VCaP (cell line): Measurements from ENCODE around the gene KLHL25.
"Not testable (repeated sequence)": the region's sequence is repeated elsewhere in the genome, so short reads cannot be mapped to it uniquely, and the experiment has no call there.

Source experiments
- H3K27ac ChIP-seq: fragments of 450-650 bp; 2 replicates; pipeline ENCODE4 v1.5.1; 2017
- TF ChIP-seq, protein P1 (sequence below): fragments of 450-650 bp; conservative IDR thresholded peaks from 2 replicates; pipeline ENCODE4 v1.5.1; 2017; ENCODE audit warnings: mild to moderate bottlenecking, moderate library complexity

The KLHL25 gene

DNA sequence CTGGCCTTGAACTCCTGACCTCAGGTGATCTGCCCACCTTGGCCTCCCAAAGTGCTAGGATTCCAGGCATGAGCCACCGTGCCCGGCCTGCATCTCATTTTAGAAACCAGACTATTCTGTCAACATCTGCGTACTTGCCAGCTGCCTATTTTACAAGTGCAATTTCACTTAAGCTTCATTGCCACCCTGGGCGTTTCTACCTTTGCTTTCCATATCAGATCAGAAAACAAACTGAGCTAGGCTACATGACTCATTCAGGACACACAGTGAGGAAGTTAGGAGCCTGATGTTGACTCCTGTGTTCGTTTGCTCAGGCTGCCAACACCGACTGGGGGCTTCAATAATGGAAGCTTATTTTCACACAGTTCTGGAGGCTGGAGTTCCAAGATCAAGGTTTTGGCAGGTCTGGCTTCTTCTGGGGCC is 42.3 kb upstream of the KLHL25 start:
- peak overlapping the region; percentile 22 for H3K27ac ChIP-seq

GRCh38 chr15:85834651-85835050 is 39.9 kb upstream of the KLHL25 start:
- H3K27ac ChIP-seq, result no peak overlapping the region
- TF ChIP-seq, protein P1, sequence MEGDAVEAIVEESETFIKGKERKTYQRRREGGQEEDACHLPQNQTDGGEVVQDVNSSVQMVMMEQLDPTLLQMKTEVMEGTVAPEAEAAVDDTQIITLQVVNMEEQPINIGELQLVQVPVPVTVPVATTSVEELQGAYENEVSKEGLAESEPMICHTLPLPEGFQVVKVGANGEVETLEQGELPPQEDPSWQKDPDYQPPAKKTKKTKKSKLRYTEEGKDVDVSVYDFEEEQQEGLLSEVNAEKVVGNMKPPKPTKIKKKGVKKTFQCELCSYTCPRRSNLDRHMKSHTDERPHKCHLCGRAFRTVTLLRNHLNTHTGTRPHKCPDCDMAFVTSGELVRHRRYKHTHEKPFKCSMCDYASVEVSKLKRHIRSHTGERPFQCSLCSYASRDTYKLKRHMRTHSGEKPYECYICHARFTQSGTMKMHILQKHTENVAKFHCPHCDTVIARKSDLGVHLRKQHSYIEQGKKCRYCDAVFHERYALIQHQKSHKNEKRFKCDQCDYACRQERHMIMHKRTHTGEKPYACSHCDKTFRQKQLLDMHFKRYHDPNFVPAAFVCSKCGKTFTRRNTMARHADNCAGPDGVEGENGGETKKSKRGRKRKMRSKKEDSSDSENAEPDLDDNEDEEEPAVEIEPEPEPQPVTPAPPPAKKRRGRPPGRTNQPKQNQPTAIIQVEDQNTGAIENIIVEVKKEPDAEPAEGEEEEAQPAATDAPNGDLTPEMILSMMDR, result no peak

More for the DNA sequence above, 42.3 kb upstream of the KLHL25 start:
- TF ChIP-seq, protein P1, result no peak

GRCh38 chr15:85832394-85832793 is 37.7 kb upstream of the KLHL25 start:
- TF ChIP-seq, protein P1, result no peak

DNA sequence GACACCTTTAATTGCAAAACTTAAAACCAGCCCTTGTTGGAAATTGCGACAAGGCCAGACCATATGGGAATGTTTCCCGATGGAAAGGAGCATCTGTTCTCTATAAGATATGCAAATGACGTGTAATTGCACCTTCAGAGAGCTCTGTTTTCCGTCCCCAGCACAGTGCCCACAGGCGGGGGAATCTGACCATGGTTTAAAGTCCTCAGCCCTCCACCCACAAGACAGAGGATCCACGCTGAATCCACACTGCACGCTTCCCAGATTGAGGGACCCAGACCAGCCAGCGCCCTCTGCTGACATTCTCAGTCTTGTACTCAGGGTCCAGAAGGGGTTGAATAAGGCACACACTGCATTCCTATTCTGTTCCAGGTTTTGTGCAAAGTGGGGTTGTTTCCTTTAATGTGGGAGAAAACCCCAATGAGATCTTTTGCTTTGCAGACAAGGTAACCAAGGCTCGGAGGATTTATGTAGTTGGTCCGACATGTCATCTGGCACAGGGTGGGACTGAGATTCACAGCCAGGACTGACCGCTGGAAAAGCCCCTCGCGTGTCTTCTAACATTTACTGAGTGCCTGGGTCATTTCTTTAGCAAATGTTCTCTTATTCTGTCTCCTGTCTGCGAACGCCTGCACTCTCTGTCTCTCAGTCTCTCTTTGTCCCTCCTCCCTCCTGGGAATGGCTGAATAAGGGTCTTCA is 36.8 kb upstream of the KLHL25 start:
- H3K27ac ChIP-seq, result no peak overlapping the region
- TF ChIP-seq, protein P1, result peak; percentile 93

More at GRCh38 chr15:85832394-85832793, 37.7 kb upstream of the KLHL25 start:
- H3K27ac ChIP-seq, result no peak overlapping the region

DNA sequence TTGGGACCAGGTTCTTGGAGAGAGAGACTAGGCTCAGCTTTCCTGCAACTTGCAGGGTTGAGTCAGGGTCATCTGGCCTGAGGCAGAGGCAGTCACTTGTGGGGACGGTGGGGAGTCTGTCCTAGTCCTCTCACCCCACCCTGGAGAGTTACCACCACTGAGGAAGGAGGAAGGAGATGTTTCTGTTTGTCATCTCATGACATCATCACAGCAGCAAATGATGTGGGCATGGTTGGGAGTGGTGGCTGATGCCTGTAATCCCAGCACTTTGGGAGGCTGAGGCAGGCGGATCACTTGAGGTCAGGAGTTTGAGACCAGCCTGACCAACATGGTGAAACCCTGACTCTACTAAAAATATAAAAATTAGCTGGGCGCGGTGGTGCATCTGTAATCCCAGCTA is 35.0 kb upstream of the KLHL25 start:
- H3K27ac ChIP-seq, result not testable (repeated sequence)

DNA sequence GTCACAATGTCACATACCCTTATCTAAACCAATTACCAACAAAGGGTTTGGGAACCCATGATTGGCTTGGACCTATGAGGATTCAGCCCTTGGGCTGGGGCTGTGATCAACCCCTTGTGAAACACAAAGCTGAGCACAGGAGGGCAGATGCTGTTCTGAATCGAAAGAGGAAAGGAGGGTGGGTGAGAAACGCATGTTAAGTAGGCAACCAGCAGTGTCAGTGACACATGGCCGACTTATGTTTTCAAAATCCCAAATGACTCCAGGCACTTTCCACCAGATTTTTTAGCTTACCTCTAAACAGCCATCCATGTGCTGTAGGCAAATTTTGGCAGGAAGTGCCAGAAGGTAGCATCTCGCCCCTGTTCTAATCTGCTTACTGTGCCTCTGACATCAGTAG is 34.1 kb upstream of the KLHL25 start:
- TF ChIP-seq, protein P1, result no peak
- H3K27ac ChIP-seq, result no peak overlapping the region

GRCh38 chr15:85828126-85828525 is 33.4 kb upstream of the KLHL25 start:
- TF ChIP-seq, protein P1, result no peak
- H3K27ac ChIP-seq, result no peak overlapping the region

DNA sequence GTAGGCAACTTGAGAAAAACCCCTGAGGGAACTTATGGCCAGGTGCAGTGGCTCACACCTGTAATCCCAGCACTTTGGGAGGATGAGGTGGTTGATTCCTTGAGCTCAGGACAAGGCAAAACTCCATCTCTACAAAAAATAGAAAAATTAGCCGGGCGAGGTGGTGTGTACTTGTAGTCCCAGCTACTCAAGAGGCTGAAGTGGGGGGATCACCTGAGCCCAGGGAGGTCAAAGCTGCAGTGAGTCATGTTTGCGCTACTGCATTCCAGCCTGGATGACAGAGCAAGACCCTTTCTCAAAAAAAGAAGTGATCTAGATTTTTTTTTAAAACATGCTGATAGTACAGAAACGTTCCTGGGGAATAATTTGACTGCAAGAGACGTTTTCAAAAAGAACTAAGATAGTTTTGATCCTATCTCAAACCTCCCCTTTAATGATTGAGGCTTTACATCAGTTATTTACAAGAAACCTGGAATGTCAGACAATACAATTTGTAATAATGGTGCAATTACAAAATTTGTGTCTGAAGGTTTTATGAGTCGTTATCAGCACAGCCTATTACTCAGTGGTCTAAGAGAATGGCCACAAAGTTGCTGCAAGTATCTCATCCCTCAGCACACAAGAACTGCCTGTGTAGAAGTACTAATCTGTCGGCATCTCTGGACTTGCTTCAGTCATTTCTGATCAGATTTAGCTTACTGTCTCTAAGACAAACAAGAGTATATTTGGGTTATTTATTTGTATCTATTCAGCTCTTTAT is 32.2 kb upstream of the KLHL25 start:
- TF ChIP-seq, protein P1, result no peak

More for the DNA sequence above, 32.2 kb upstream of the KLHL25 start:
- no peak overlapping the region for H3K27ac ChIP-seq
